ENCODE results near the gene JARID2.

DNA sequence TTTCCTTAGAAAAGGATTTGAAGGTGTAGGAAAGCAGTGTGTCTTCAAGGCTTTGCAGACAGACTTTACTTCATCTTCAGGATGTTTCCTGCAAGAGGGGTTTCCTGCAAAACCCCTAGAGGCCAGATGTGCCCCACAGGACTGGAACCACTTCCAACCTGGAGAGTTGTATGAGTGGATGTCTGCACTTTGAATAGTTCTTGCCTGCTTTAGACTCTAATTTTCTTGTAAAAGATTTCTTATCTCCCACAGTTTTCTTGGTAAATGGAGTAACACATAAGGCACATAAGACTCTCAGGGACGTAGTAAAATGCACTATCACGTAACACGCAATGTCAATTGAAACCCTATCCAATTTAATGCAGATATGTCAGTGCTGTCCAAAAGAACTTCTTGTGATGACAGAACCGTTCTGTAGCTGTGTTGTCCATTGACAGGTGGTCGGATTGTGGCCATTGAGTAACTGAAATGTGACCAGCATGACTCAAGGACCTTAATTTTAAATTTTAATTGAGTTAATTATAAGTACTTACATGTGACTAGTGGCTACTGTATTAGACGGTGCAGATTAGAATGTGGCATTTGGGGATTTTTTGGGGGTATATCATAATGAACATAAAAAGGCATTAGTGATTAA, 118.7 kb downstream of the JARID2 start:
- TF ChIP-seq EP300 (IDR thresholded peaks at IDR 0.05), result no peak
- TF ChIP-seq, protein P1, sequence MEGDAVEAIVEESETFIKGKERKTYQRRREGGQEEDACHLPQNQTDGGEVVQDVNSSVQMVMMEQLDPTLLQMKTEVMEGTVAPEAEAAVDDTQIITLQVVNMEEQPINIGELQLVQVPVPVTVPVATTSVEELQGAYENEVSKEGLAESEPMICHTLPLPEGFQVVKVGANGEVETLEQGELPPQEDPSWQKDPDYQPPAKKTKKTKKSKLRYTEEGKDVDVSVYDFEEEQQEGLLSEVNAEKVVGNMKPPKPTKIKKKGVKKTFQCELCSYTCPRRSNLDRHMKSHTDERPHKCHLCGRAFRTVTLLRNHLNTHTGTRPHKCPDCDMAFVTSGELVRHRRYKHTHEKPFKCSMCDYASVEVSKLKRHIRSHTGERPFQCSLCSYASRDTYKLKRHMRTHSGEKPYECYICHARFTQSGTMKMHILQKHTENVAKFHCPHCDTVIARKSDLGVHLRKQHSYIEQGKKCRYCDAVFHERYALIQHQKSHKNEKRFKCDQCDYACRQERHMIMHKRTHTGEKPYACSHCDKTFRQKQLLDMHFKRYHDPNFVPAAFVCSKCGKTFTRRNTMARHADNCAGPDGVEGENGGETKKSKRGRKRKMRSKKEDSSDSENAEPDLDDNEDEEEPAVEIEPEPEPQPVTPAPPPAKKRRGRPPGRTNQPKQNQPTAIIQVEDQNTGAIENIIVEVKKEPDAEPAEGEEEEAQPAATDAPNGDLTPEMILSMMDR (IDR thresholded peaks at IDR 0.05), result no peak
- TF ChIP-seq POLR2AphosphoS5 (IDR thresholded peaks at IDR 0.05), result no peak
- no peak for TF ChIP-seq POLR2A (IDR thresholded peaks at IDR 0.05)
